Upper lobe of left lung (tissue), 4 donors: ENCODE measurements around the gene DCTN2.
"Not testable (repeated sequence)": the region's sequence is repeated elsewhere in the genome, so short reads cannot be mapped to it uniquely, and the experiment has no call there.

Source experiments
- EP300 ChIP-seq, 4 donors: sonication (generic); formaldehyde crosslinking; IDR thresholded peaks; one replicate each; pipeline ENCODE4 v1.5.1; 2017; ENCODE audit warnings: antibody characterized with exemption in 4 of 4, control low read depth in 2 of 4
- POLR2A ChIP-seq, 4 donors: fragments of 450-650 bp; IDR thresholded peaks; one replicate each; pipeline ENCODE4 v1.5.1; 2016 to 2017; ENCODE audit warnings: antibody characterized with exemption in 4 of 4, mild to moderate bottlenecking in 2 of 4
- POLR2AphosphoS5 ChIP-seq, 2 donors: sonication (generic); formaldehyde crosslinking; IDR thresholded peaks; one replicate each; pipeline ENCODE4 v1.5.1; 2017; ENCODE audit warnings: antibody characterized with exemption in 2 of 2
- TF ChIP-seq, protein P1 (sequence below), 6 experiments: fragments of 450-650 bp in 4 of 6; fragments of 200-600 bp in 2 of 6; sonication (generic) in 2 of 6; IDR thresholded peaks; one replicate each; pipeline ENCODE4 v1.5.1; 2016 to 2019; ENCODE audit warnings: antibody characterized with exemption in 6 of 6

DNA sequence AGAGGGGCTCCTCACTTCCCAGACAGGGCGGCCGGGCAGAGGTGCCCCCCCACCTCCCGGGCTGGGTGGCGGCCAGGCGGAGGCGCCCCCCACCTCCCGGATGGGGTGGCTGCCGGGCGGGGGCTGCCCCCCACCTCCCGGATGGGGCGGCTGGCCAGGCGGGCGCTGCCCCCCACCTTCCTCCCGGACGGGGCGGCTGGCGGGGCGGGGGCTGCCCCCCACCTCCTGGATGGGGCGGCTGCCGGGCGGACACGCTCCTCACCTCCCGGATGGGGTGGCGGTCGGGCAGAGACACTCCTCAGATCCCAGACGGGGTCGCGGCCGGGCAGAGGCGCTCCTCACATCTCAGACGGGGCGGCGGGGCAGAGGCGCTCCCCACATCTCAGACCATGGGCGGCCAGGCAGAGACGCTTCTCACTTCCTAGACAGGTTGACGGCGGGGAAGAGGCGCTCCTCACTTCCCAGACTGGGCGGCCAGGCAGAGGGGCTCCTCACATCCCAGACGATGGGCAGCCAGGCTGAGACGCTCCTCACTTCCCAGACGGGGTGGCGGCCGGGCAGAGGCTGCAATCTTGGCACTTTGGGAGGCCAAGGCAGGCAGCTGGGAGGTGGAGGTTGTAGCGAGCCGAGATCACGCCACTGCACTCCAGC, 51.8 kb downstream of the DCTN2 start:
- TF ChIP-seq, protein P1, sequence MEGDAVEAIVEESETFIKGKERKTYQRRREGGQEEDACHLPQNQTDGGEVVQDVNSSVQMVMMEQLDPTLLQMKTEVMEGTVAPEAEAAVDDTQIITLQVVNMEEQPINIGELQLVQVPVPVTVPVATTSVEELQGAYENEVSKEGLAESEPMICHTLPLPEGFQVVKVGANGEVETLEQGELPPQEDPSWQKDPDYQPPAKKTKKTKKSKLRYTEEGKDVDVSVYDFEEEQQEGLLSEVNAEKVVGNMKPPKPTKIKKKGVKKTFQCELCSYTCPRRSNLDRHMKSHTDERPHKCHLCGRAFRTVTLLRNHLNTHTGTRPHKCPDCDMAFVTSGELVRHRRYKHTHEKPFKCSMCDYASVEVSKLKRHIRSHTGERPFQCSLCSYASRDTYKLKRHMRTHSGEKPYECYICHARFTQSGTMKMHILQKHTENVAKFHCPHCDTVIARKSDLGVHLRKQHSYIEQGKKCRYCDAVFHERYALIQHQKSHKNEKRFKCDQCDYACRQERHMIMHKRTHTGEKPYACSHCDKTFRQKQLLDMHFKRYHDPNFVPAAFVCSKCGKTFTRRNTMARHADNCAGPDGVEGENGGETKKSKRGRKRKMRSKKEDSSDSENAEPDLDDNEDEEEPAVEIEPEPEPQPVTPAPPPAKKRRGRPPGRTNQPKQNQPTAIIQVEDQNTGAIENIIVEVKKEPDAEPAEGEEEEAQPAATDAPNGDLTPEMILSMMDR (IDR thresholded peaks at IDR 0.05), result not testable (repeated sequence)
- TF ChIP-seq POLR2AphosphoS5, EP300, POLR2A (IDR thresholded peaks at IDR 0.05): not testable (repeated sequence)
